ENCODE measurements around the gene CRYBG3.

GRCh38 chr3:97994328-97994945, 172.6 kb downstream of the CRYBG3 start:
- no peak for TF ChIP-seq TAF1 (IDR thresholded peaks at IDR 0.05; ENCODE audit: borderline replicate concordance, insufficient read depth, low read length)
- no peak for TF ChIP-seq POLR2AphosphoS5 (IDR thresholded peaks at IDR 0.05; ENCODE audit: low read depth, low read length)
- TF ChIP-seq REST (IDR thresholded peaks at IDR 0.05; ENCODE audit: insufficient read depth in 1 of 2, low read depth in 2 of 2, low read length in 2 of 2), result no peak
- TF ChIP-seq SIN3A (IDR thresholded peaks at IDR 0.05; ENCODE audit: borderline replicate concordance, insufficient read depth, low read length), result no peak
